ENCODE data around the gene ABCE1.

GRCh38 chr4:145099653-145100052, 1.5 kb downstream of the ABCE1 start:
- TF ChIP-seq CTCF (IDR thresholded peaks at IDR 0.05) = no peak
- TF ChIP-seq POLR2A (IDR thresholded peaks at IDR 0.05) = no peak

Measured in thyroid gland (tissue), 4 donors.